ENCODE measurements around the gene POU2AF2.

POU2AF2 gene

DNA sequence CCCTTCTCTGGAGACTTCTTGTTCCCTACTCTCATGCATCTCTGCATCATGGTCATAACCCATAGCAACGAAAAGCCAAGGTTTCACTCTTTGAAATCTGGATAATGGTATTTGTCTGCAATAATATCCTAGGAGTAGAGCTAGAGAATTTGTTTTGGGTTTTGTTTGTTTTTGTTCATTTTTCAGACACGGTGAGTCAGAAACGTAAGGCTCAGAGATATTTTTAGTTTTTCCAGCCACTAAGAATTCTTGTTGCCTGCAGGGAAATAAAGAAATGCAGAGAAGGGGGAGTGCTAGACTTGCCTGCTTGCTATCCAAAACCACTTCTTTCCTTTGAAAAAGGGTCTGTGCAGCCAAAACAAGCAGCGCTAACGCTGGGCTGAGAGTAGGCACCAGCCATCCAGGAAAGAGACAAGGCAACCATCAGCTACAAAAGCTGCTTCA lies 78.8 kb downstream of the POU2AF2 start:
- no peak overlapping the region for H3K27ac ChIP-seq (replicated peaks)
- DNase-seq (ENCODE audit: low read depth in 1 of 2, low spot score in 1 of 2), result no peak
- TF ChIP-seq POLR2AphosphoS5 (IDR thresholded peaks at IDR 0.05; ENCODE audit: low read depth) (no peak), SPI1 (IDR thresholded peaks at IDR 0.05; ENCODE audit: borderline replicate concordance, low read depth) (no peak)
- no peak overlapping the region for H3K4me3 ChIP-seq (replicated peaks; ENCODE audit: insufficient read depth, low read length)
- peaks cover 4% of the 10 kb centered on the region for H3K27me3 ChIP-seq (ENCODE audit: insufficient read depth, poor library complexity, severe bottlenecking)

DNA sequence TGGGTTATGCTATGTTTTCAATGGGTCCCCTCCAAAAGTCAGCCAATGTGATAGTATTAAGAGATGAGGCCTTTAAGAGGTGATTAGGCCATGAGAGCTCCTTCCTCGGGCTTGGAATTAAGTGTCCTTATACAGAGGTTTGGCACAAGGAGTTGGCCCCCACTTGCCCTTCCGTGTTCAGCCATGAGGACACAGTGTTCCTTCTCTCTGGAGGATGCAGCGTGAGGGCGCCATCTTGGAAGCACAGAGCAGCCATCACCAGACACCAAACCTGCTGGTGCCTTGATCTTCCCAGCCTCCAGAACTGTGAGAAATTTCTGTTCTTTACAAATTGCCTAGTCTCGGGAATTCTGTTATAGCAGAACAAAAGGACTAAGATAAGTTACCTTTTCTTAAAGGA lies 79.7 kb downstream of the POU2AF2 start:
- Histone ChIP-seq H3K27ac (replicated peaks) (no peak overlapping the region), H3K4me3 (replicated peaks; ENCODE audit: insufficient read depth, low read length) (no peak overlapping the region), H3K27me3 (ENCODE audit: insufficient read depth, poor library complexity, severe bottlenecking) (peaks cover 4% of the 10 kb centered on the region)
- DNase-seq (ENCODE audit: low read depth in 1 of 2, low spot score in 1 of 2), result no peak
- TF ChIP-seq GABPA (IDR thresholded peaks at IDR 0.05; ENCODE audit: low read depth), result no peak
- TF ChIP-seq, protein P1, sequence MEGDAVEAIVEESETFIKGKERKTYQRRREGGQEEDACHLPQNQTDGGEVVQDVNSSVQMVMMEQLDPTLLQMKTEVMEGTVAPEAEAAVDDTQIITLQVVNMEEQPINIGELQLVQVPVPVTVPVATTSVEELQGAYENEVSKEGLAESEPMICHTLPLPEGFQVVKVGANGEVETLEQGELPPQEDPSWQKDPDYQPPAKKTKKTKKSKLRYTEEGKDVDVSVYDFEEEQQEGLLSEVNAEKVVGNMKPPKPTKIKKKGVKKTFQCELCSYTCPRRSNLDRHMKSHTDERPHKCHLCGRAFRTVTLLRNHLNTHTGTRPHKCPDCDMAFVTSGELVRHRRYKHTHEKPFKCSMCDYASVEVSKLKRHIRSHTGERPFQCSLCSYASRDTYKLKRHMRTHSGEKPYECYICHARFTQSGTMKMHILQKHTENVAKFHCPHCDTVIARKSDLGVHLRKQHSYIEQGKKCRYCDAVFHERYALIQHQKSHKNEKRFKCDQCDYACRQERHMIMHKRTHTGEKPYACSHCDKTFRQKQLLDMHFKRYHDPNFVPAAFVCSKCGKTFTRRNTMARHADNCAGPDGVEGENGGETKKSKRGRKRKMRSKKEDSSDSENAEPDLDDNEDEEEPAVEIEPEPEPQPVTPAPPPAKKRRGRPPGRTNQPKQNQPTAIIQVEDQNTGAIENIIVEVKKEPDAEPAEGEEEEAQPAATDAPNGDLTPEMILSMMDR (IDR thresholded peaks at IDR 0.05; ENCODE audit: insufficient read depth, low read length), result no peak
- TF ChIP-seq SPI1 (IDR thresholded peaks at IDR 0.05; ENCODE audit: borderline replicate concordance, low read depth), result no peak
- no peak for TF ChIP-seq POLR2AphosphoS5 (IDR thresholded peaks at IDR 0.05; ENCODE audit: low read depth)
- TF ChIP-seq, protein P2, sequence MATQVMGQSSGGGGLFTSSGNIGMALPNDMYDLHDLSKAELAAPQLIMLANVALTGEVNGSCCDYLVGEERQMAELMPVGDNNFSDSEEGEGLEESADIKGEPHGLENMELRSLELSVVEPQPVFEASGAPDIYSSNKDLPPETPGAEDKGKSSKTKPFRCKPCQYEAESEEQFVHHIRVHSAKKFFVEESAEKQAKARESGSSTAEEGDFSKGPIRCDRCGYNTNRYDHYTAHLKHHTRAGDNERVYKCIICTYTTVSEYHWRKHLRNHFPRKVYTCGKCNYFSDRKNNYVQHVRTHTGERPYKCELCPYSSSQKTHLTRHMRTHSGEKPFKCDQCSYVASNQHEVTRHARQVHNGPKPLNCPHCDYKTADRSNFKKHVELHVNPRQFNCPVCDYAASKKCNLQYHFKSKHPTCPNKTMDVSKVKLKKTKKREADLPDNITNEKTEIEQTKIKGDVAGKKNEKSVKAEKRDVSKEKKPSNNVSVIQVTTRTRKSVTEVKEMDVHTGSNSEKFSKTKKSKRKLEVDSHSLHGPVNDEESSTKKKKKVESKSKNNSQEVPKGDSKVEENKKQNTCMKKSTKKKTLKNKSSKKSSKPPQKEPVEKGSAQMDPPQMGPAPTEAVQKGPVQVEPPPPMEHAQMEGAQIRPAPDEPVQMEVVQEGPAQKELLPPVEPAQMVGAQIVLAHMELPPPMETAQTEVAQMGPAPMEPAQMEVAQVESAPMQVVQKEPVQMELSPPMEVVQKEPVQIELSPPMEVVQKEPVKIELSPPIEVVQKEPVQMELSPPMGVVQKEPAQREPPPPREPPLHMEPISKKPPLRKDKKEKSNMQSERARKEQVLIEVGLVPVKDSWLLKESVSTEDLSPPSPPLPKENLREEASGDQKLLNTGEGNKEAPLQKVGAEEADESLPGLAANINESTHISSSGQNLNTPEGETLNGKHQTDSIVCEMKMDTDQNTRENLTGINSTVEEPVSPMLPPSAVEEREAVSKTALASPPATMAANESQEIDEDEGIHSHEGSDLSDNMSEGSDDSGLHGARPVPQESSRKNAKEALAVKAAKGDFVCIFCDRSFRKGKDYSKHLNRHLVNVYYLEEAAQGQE (IDR thresholded peaks at IDR 0.05; ENCODE audit: insufficient replicate concordance, low read depth), result no peak

GRCh38 chr11:111326824-111327223 lies 81.3 kb downstream of the POU2AF2 start:
- H3K27me3 ChIP-seq (ENCODE audit: insufficient read depth, poor library complexity, severe bottlenecking), result peaks cover under 1% of the 10 kb centered on the region
- H3K4me3 ChIP-seq (replicated peaks; ENCODE audit: insufficient read depth, low read length), result no peak overlapping the region
- TF ChIP-seq SPI1 (IDR thresholded peaks at IDR 0.05; ENCODE audit: borderline replicate concordance, low read depth) (no peak), GABPA (IDR thresholded peaks at IDR 0.05; ENCODE audit: low read depth) (no peak), POLR2AphosphoS5 (IDR thresholded peaks at IDR 0.05; ENCODE audit: low read depth) (no peak)
- TF ChIP-seq, protein P1 (IDR thresholded peaks at IDR 0.05; ENCODE audit: insufficient read depth, low read length), result no peak
- TF ChIP-seq, protein P2 (IDR thresholded peaks at IDR 0.05; ENCODE audit: insufficient replicate concordance, low read depth), result no peak
- no peak overlapping the region for H3K27ac ChIP-seq (replicated peaks)
- no peak for DNase-seq (ENCODE audit: low read depth in 1 of 2, low spot score in 1 of 2)

- no peaks in the 10 kb centered on the region for H3K27me3 ChIP-seq (ENCODE audit: insufficient read depth, poor library complexity, severe bottlenecking)
- no peak overlapping the region for H3K27ac ChIP-seq (replicated peaks)
Measured at GRCh38 chr11:111327908-111328624, 82.5 kb downstream of the POU2AF2 start.

More at GRCh38 chr11:111327908-111328624, 82.5 kb downstream of the POU2AF2 start:
- no peak overlapping the region for H3K4me3 ChIP-seq (replicated peaks; ENCODE audit: insufficient read depth, low read length)
- DNase-seq (ENCODE audit: low read depth in 1 of 2, low spot score in 1 of 2), result no peak
- TF ChIP-seq, protein P1 (IDR thresholded peaks at IDR 0.05; ENCODE audit: insufficient read depth, low read length), result no peak
- TF ChIP-seq, protein P2 (IDR thresholded peaks at IDR 0.05; ENCODE audit: insufficient replicate concordance, low read depth), result no peak
- TF ChIP-seq SPI1 (IDR thresholded peaks at IDR 0.05; ENCODE audit: borderline replicate concordance, low read depth) (no peak), POLR2AphosphoS5 (IDR thresholded peaks at IDR 0.05; ENCODE audit: low read depth) (no peak)

All from HL-60 (cell line).